ENCODE measurements around the gene CRYBB2. TPM values are rescaled to one million over a fixed set of nuclear protein-coding genes. Genes with fewer than 3 reads are reported as not detected.

The CRYBB2 gene
- total RNA-seq, 1 experiment from 2014 or later, result not detected

GRCh38 chr22:25200967-25201366, 18.5 kb upstream of the CRYBB2 start:
- intact Hi-C loops (cut with micrococcal nuclease), result loop anchor here (10.0 kb wide), 1 partner anchor 134 kb away; no protein-coding TSS in a partner anchor
- ATAC-seq, result no peak
- Histone ChIP-seq H2AFZ (ENCODE audit: low read depth, low read length, poor library complexity, severe bottlenecking) (no peak overlapping the region), H3K9me2 (ENCODE audit: insufficient read depth) (no peaks in the 10 kb centered on the region), H3K36me3 (ENCODE audit: control insufficient read depth in 1 of 2, insufficient read depth in 2 of 2, low read length in 2 of 2) (no peaks in the 10 kb centered on the region), H3K4me3 (replicated peaks in 1 of 2; ENCODE audit: low read depth in 1 of 2, low read length in 2 of 2) (no peak overlapping the region), H3K4me2 (ENCODE audit: low read length) (no peak overlapping the region), H3K79me2 (ENCODE audit: insufficient read depth, low read length) (no peaks in the 10 kb centered on the region), H4K20me1 (ENCODE audit: insufficient read depth) (no peaks in the 10 kb centered on the region), H3K9ac (ENCODE audit: low read length) (no peak overlapping the region), H3K9me3 (ENCODE audit: control insufficient read depth in 1 of 2, insufficient read depth in 1 of 2, low read depth in 1 of 2, low read length in 2 of 2) (no peaks in the 10 kb centered on the region), H3K27me3 (ENCODE audit: insufficient read depth, low read length) (no peaks in the 10 kb centered on the region), H3K27ac (ENCODE audit: low read depth, low read length) (no peak overlapping the region), H3K4me1 (ENCODE audit: control insufficient read depth in 1 of 2, insufficient read depth in 2 of 2, low read length in 2 of 2) (no peaks in the 10 kb centered on the region)
- ChIA-PET POLR2A (no interaction called here), RAD21 (ENCODE audit: low non-redundant PET in 1 of 2, low total read pairs in 2 of 2, uncharacterized antibody in 2 of 2, unreplicated experiment in 2 of 2) (no interaction called here), CTCF (no interaction called here)
- TF ChIP-seq CTCF (IDR thresholded peaks at IDR 0.05 in 2 of 3, conservative IDR thresholded peaks at IDR 0.05 in 1 of 3; ENCODE audit: borderline replicate concordance in 1 of 3, insufficient read depth in 1 of 3, low read depth in 2 of 3, low read length in 2 of 3), result no peak
- no peak for TF ChIP-seq FOSL1 (IDR thresholded peaks at IDR 0.05; ENCODE audit: low read depth)
- TF ChIP-seq CEBPB (IDR thresholded peaks at IDR 0.05; ENCODE audit: low read depth), result no peak
- TF ChIP-seq SIN3A (IDR thresholded peaks at IDR 0.05; ENCODE audit: low read depth), result no peak
- TF ChIP-seq EZH2phosphoT487 (IDR thresholded peaks at IDR 0.05; ENCODE audit: borderline replicate concordance), result no peak
- no peak for TF ChIP-seq TCF7L2 (IDR thresholded peaks at IDR 0.05; ENCODE audit: borderline replicate concordance, extremely low read depth, insufficient read depth, insufficient read length)
- TF ChIP-seq ELF1 (IDR thresholded peaks at IDR 0.05; ENCODE audit: borderline replicate concordance, low read depth), result no peak
- TF ChIP-seq EZH2 (IDR thresholded peaks at IDR 0.05), result no peak
- TF ChIP-seq ZFX (IDR thresholded peaks at IDR 0.05), result no peak
- no TSS peak for BruUV-seq (replicated peaks)
- no peak for DNase-seq (ENCODE audit: low read depth, low spot score)
